Body of pancreas (tissue), 4 donors: Measurements from ENCODE around the gene TRIM71.

Experiments
- CTCF ChIP-seq, 7 experiments: fragments of 450-650 bp in 4 of 7; fragments of 200-600 bp in 3 of 7; sonication (generic) in 3 of 7; IDR thresholded peaks; one replicate each; pipeline ENCODE4 v1.5.1; 2016 to 2019; ENCODE audit warnings: antibody characterized with exemption in 7 of 7
- POLR2A ChIP-seq, 3 donors: fragments of 450-650 bp; IDR thresholded peaks; one replicate each; pipeline ENCODE4 v1.6.1; 2016; ENCODE audit warnings: antibody characterized with exemption in 3 of 3, mild to moderate bottlenecking in 2 of 3

DNA sequence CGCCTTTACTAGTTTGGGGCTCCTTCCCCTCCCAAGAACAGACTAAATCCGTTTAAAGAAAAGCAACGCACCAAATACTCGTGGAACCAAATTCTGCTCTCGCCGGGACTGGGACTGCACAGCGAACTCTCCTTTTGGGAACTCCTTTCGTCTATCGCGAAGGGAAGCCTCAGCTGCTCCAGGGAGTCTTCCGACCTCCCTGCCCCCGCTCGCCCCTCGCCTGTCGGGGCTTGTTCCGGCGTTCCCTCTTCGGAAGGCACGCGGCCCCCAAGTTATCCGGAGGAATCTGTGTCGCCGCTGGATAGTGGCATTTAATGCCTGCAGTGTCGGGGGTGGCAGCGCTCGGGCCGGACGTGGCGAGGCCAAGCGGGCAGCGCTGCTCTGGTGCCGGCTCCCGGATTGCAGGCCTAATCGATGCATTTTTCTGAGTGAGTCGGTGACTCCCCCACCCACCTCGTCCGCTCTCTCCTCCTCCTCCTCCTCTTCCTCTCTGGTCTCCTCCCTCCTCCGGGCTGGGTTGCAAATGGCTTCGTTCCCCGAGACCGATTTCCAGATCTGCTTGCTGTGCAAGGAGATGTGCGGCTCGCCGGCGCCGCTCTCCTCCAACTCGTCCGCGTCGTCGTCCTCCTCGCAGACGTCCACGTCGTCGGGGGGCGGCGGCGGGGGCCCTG, at the start of gene TRIM71:
- TF ChIP-seq POLR2A (IDR thresholded peaks at IDR 0.05) = no peak
- no peak for TF ChIP-seq CTCF (IDR thresholded peaks at IDR 0.05)
